Measurements from ENCODE around the gene MYCT1.
"Not testable (repeated sequence)": the region's sequence is repeated elsewhere in the genome, so short reads cannot be mapped to it uniquely, and the experiment has no call there.

MYCT1 gene

GRCh38 chr6:152696522-152696921, 1.2 kb upstream of the MYCT1 start:
- Histone ChIP-seq H2AFZ (ENCODE audit: low read depth, low read length) (no peak overlapping the region), H3K27me3 (ENCODE audit: insufficient read depth, low read length) (no peaks in the 10 kb centered on the region), H3K9me3 (ENCODE audit: low read length) (no peaks in the 10 kb centered on the region), H3K4me3 (ENCODE audit: low read length) (no peak overlapping the region), H3K4me1 (ENCODE audit: insufficient read depth, low read length) (no peaks in the 10 kb centered on the region), H3K36me3 (ENCODE audit: insufficient read depth, low read length) (no peaks in the 10 kb centered on the region)

- no peaks in the 10 kb centered on the region for H3K4me1 ChIP-seq (ENCODE audit: insufficient read depth, low read length)
- H3K36me3 ChIP-seq (ENCODE audit: insufficient read depth, low read length): no peaks in the 10 kb centered on the region
- H3K4me3 ChIP-seq (ENCODE audit: low read length): no peak overlapping the region
- H3K9me3 ChIP-seq (ENCODE audit: low read length): no peaks in the 10 kb centered on the region
- no peaks in the 10 kb centered on the region for H3K27me3 ChIP-seq (ENCODE audit: insufficient read depth, low read length)
- H2AFZ ChIP-seq (ENCODE audit: low read depth, low read length): no peak overlapping the region
These were observed 995 bp downstream of the MYCT1 start for GRCh38 chr6:152698692-152699091.

- H3K4me3 ChIP-seq (ENCODE audit: low read length): no peak overlapping the region
- H2AFZ ChIP-seq (ENCODE audit: low read depth, low read length): no peak overlapping the region
- no peaks in the 10 kb centered on the region for H3K9me3 ChIP-seq (ENCODE audit: low read length)
- H3K4me1 ChIP-seq (ENCODE audit: insufficient read depth, low read length): no peaks in the 10 kb centered on the region
- no peaks in the 10 kb centered on the region for H3K36me3 ChIP-seq (ENCODE audit: insufficient read depth, low read length)
- no peaks in the 10 kb centered on the region for H3K27me3 ChIP-seq (ENCODE audit: insufficient read depth, low read length)
These were observed 2.7 kb downstream of the MYCT1 start for GRCh38 chr6:152700427-152700826.

GRCh38 chr6:152701081-152701862, 3.6 kb downstream of the MYCT1 start:
- no peak overlapping the region for H2AFZ ChIP-seq (ENCODE audit: low read depth, low read length)
- H3K36me3 ChIP-seq (ENCODE audit: insufficient read depth, low read length): no peaks in the 10 kb centered on the region
- H3K27me3 ChIP-seq (ENCODE audit: insufficient read depth, low read length): no peaks in the 10 kb centered on the region
- H3K4me3 ChIP-seq (ENCODE audit: low read length): no peak overlapping the region
- no peaks in the 10 kb centered on the region for H3K4me1 ChIP-seq (ENCODE audit: insufficient read depth, low read length)
- no peaks in the 10 kb centered on the region for H3K9me3 ChIP-seq (ENCODE audit: low read length)

- Histone ChIP-seq H3K4me3 (ENCODE audit: low read length) (no peak overlapping the region), H2AFZ (ENCODE audit: low read depth, low read length) (no peak overlapping the region), H3K36me3 (ENCODE audit: insufficient read depth, low read length) (no peaks in the 10 kb centered on the region), H3K4me1 (ENCODE audit: insufficient read depth, low read length) (no peaks in the 10 kb centered on the region), H3K27me3 (ENCODE audit: insufficient read depth, low read length) (no peaks in the 10 kb centered on the region), H3K9me3 (ENCODE audit: low read length) (no peaks in the 10 kb centered on the region)
These were observed 4.2 kb downstream of the MYCT1 start for GRCh38 chr6:152701863-152702401.

DNA sequence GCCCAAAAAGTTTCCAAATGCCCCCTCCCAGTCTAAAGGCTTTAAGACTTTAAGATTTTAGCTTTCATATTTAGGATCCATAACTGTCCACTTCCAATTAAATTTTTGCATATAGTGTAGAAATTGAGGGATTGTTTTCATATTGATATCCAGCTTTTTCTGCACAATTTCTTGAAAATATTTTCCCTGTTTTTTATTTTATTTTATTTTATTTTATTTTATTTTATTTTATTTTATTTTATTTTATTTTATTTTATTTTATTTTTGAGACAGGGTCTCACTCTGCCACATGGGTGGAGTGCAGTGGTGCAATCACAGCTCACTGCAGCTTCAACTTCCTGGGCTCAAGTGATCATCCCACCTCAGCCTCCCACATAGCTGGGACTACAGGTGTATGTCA, 6.1 kb downstream of the MYCT1 start:
- H2AFZ ChIP-seq (ENCODE audit: low read depth, low read length); H3K36me3 ChIP-seq (ENCODE audit: insufficient read depth, low read length); H3K4me3 ChIP-seq (ENCODE audit: low read length); H3K9me3 ChIP-seq (ENCODE audit: low read length); H3K27me3 ChIP-seq (ENCODE audit: insufficient read depth, low read length); H3K4me1 ChIP-seq (ENCODE audit: insufficient read depth, low read length): not testable (repeated sequence)

GRCh38 chr6:152705327-152705726, 7.6 kb downstream of the MYCT1 start:
- Histone ChIP-seq H3K4me3 (ENCODE audit: low read length) (no peak overlapping the region), H3K4me1 (ENCODE audit: insufficient read depth, low read length) (no peaks in the 10 kb centered on the region), H3K27me3 (ENCODE audit: insufficient read depth, low read length) (no peaks in the 10 kb centered on the region), H3K36me3 (ENCODE audit: insufficient read depth, low read length) (no peaks in the 10 kb centered on the region), H3K9me3 (ENCODE audit: low read length) (no peaks in the 10 kb centered on the region), H2AFZ (ENCODE audit: low read depth, low read length) (no peak overlapping the region)

- Histone ChIP-seq H3K4me1 (ENCODE audit: insufficient read depth, low read length) (no peaks in the 10 kb centered on the region), H3K27me3 (ENCODE audit: insufficient read depth, low read length) (no peaks in the 10 kb centered on the region), H2AFZ (ENCODE audit: low read depth, low read length) (no peak overlapping the region), H3K36me3 (ENCODE audit: insufficient read depth, low read length) (no peaks in the 10 kb centered on the region), H3K4me3 (ENCODE audit: low read length) (no peak overlapping the region), H3K9me3 (ENCODE audit: low read length) (no peaks in the 10 kb centered on the region)
These were observed 18.6 kb downstream of the MYCT1 start for GRCh38 chr6:152716322-152716721.

- no peaks in the 10 kb centered on the region for H3K36me3 ChIP-seq (ENCODE audit: insufficient read depth, low read length)
- no peaks in the 10 kb centered on the region for H3K9me3 ChIP-seq (ENCODE audit: low read length)
- no peak overlapping the region for H2AFZ ChIP-seq (ENCODE audit: low read depth, low read length)
- no peaks in the 10 kb centered on the region for H3K4me1 ChIP-seq (ENCODE audit: insufficient read depth, low read length)
- H3K4me3 ChIP-seq (ENCODE audit: low read length): no peak overlapping the region
- H3K27me3 ChIP-seq (ENCODE audit: insufficient read depth, low read length): no peaks in the 10 kb centered on the region
These were observed 23.3 kb downstream of the MYCT1 start for GRCh38 chr6:152720974-152721373.

DNA sequence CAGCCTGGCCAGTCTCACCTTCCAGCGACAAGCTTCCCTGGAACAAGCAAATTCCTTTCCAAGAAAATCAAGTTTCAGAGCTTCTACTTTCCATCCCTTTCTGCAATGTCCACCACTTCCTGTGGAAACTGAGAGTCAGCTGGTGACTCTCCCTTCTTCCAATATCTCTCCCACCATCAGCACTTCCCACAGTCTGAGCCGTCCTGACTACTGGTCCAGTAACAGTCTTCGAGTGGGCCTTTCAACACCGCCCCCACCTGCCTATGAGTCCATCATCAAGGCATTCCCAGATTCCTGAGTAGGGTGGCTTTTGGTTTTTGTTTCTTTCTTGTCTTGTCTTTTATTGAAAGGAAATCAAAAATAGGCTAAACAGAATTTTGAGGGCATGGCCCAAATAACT, 24.3 kb downstream of the MYCT1 start:
- no peaks in the 10 kb centered on the region for H3K36me3 ChIP-seq (ENCODE audit: insufficient read depth, low read length)
- H3K27me3 ChIP-seq (ENCODE audit: insufficient read depth, low read length): no peaks in the 10 kb centered on the region
- no peak overlapping the region for H3K4me3 ChIP-seq (ENCODE audit: low read length)
- H2AFZ ChIP-seq (ENCODE audit: low read depth, low read length): no peak overlapping the region
- no peaks in the 10 kb centered on the region for H3K4me1 ChIP-seq (ENCODE audit: insufficient read depth, low read length)
- H3K9me3 ChIP-seq (ENCODE audit: low read length): no peaks in the 10 kb centered on the region

- Histone ChIP-seq H3K4me3 (ENCODE audit: low read length) (no peak overlapping the region), H3K27me3 (ENCODE audit: insufficient read depth, low read length) (no peaks in the 10 kb centered on the region), H3K4me1 (ENCODE audit: insufficient read depth, low read length) (no peaks in the 10 kb centered on the region), H3K36me3 (ENCODE audit: insufficient read depth, low read length) (no peaks in the 10 kb centered on the region), H2AFZ (ENCODE audit: low read depth, low read length) (peak overlapping the region; percentile 12), H3K9me3 (ENCODE audit: low read length) (no peaks in the 10 kb centered on the region)
These were observed 25.7 kb downstream of the MYCT1 start for GRCh38 chr6:152723398-152723797.

DNA sequence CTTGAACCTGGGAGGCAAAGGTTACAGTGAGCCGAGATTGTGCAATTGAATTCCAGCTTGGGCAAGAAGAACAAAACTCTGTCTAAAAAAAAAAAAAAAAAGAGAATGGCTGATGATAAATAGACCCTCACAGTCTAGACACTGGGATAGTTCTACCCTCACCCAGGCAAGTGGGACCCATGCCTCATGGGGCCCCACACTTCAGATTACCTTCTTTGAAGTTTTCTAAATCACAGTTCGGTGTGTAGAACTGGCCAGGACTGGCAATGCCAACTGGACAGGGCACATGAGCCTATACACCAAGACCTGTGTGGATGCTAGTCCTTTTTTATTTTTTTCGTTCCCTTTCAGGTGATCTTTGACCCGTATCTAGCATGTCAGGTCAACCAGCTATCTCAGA, 28.6 kb downstream of the MYCT1 start:
- H3K4me3 ChIP-seq (ENCODE audit: low read length): no peak overlapping the region
- H2AFZ ChIP-seq (ENCODE audit: low read depth, low read length): no peak overlapping the region
- no peaks in the 10 kb centered on the region for H3K27me3 ChIP-seq (ENCODE audit: insufficient read depth, low read length)
- no peaks in the 10 kb centered on the region for H3K36me3 ChIP-seq (ENCODE audit: insufficient read depth, low read length)
- H3K9me3 ChIP-seq (ENCODE audit: low read length): no peaks in the 10 kb centered on the region
- H3K4me1 ChIP-seq (ENCODE audit: insufficient read depth, low read length): no peaks in the 10 kb centered on the region

- Histone ChIP-seq H3K9me3 (ENCODE audit: low read length) (no peaks in the 10 kb centered on the region), H3K4me3 (ENCODE audit: low read length) (no peak overlapping the region), H3K36me3 (ENCODE audit: insufficient read depth, low read length) (no peaks in the 10 kb centered on the region), H2AFZ (ENCODE audit: low read depth, low read length) (no peak overlapping the region), H3K27me3 (ENCODE audit: insufficient read depth, low read length) (no peaks in the 10 kb centered on the region), H3K4me1 (ENCODE audit: insufficient read depth, low read length) (no peaks in the 10 kb centered on the region)
These were observed 29.8 kb downstream of the MYCT1 start for GRCh38 chr6:152727507-152727906.

DNA sequence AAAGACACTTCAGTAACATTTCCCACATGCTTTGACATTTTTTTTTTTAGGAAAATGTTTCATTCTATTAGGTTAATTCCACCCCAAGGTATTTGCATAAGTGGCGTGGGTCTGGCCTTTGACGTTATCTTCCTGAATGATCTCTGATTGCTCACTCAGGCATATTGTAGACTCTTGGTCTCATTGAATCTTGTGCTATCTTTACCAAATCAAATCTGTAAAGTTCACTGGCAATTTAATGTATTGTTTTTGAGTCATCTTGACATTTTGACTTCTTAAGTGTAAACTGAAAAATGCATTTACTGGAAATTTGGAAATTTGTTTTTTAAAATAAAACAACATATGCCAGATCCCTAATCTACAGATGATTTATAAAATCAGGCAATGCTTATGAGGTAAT, 36.9 kb downstream of the MYCT1 start:
- Histone ChIP-seq H3K27me3 (ENCODE audit: insufficient read depth, low read length) (no peaks in the 10 kb centered on the region), H3K4me1 (ENCODE audit: insufficient read depth, low read length) (no peaks in the 10 kb centered on the region), H2AFZ (ENCODE audit: low read depth, low read length) (no peak overlapping the region), H3K36me3 (ENCODE audit: insufficient read depth, low read length) (no peaks in the 10 kb centered on the region), H3K4me3 (ENCODE audit: low read length) (no peak overlapping the region), H3K9me3 (ENCODE audit: low read length) (no peaks in the 10 kb centered on the region)
